IPS-18c (cell line): Measurements from ENCODE around the gene CPSF4L.

Source experiments
- H3K4me3 ChIP-seq: 2 replicates; pipeline ENCODE4 v1.7.0; 2013; ENCODE audit warnings: low read depth, mild to moderate bottlenecking, low read length, moderate library complexity; ENCODE audit not compliant: insufficient read depth
- H3K9me3 ChIP-seq: one replicate; pipeline ENCODE4 v1.6.1; 2013; ENCODE audit warnings: mild to moderate bottlenecking, low read length, moderate library complexity; ENCODE audit not compliant: control insufficient read depth, insufficient read depth

CPSF4L gene

DNA sequence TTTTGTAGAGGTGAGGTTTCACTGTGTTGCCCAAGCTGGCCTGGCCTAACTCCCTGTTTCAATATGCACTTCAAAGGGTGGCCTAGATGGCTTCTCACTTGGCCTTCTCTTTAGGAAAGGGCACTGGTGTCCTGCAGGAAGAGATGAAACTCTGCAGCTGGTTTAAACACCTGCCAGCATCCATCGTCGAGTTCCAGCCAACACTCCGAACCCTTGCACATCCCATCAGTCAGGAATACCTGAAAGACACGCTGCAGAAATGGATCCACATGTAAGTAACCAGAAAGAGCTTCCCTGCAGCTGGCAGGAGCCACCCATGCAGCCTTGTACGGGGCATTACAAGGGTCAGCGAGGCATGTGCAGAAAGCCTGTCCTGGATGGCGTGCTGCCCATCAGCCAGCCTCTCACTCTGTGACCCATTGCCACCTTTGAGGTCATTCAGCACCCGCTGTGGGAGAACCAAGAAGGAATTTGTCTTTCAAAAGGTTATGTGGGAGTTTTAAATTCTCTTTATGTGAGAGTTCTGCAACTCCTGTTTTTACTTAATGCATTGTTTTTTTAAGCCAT is 61.8 kb downstream of the CPSF4L start:
- Histone ChIP-seq H3K4me3 (no peak overlapping the region), H3K9me3 (no peaks in the 10 kb centered on the region)

GRCh38 chr17:73198930-73199260 is 62.8 kb downstream of the CPSF4L start:
- H3K4me3 ChIP-seq: no peak overlapping the region
- no peaks in the 10 kb centered on the region for H3K9me3 ChIP-seq
